HG03103 (cell line): ENCODE data around the gene OAS2.

Source experiments
- ATAC-seq: cut with Tn5 transposase; IDR thresholded peaks from one replicate; pipeline ENCODE4 v1.9.1; 2021; ENCODE audit warnings: low read depth; ENCODE audit not compliant: unreplicated experiment

The OAS2 gene

DNA sequence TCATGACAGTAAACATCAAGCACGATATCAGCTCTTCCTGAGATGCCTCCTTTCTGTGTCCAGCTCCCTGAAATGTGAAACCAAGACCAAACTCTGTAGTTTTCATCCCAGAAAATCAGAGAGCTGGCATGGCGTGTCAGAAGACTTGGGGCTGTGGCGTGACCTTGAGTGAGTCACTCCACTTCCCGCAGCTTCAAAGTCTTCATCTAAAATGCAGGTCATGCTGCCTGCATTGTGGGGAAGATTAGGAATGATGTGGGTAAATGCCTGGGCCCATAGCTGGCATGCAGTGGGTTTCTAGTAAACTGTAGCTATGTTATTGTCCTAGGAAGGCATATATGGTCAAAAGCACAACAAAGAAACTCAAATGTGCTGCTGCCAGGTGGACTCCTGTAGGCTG is 28.8 kb downstream of the OAS2 start:
- ATAC-seq, result no peak

DNA sequence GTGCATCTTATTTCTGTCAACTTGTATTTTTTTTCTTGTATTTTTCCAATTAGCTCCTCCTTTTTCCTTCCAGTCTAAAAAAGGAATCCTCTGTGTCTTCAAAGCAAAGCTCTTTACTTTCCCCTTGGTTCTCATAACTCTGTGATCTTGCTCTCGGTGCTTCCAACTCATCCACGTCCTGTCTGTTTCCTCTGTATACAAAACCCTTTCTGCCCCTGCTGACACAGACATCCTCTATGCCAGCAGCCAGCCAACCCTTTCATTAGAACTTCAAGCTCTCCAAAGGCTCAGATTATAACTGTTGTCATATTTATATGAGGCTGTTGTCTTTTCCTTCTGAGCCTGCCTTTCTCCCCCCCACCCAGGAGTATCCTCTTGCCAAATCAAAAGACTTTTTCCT is 32.4 kb downstream of the OAS2 start:
- no peak for ATAC-seq

DNA sequence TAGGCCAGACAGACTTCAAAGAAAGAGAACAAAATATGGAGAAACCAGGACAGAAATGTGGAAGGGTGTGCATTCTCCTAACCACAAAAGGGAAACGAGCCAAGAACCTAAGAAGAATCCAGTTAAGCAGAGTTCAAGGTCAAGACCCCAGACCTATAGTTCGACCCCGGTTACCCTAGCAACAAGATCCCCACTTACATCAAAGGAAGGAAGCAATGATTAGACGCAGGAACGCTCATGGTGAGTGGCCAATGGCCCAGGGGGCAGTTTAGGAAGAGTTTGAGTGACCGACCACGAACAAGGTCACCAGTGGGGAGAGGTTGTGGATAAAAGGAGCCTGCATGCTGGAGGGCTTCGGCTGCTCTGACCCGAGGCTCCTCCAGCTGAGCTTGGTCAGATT is 36.2 kb downstream of the OAS2 start:
- no peak for ATAC-seq

DNA sequence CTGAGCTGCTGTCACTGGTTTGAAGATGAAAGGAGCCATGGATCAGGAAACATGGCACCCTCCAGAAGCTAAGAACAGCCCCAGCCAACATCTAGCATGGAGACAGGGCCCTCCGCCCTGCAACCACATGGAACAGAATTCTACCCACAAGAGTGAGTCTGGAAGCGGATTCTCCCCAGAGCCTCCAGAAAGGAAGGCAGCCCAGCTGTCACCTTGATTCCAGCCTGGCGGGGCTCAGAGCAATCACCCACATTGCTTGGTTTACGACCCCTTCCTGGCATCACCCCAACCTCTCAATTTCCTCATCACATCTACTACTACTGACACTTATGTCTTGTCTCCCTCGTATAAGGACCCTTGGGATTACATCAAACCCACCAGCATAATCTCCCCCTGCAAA is 38.5 kb downstream of the OAS2 start:
- no peak for ATAC-seq

DNA sequence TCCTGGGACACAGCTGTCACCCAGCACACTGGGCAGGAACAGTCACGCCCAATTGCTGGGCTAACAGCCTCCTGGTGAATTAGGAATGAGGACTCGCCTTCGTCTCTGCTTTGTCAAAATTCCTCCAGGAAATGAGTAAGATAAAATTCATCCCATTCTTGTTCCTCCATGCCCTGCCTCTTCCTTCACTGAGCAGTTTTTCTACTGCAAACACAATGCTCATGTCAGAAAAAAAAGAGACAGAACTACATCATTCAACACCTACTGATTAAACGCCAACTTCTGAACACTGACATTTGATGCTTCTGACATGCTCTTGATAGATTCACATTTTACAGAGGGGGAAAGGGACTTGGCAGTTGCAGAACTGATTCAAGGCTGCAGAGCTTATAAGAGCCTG is 40.7 kb downstream of the OAS2 start:
- ATAC-seq, result no peak

DNA sequence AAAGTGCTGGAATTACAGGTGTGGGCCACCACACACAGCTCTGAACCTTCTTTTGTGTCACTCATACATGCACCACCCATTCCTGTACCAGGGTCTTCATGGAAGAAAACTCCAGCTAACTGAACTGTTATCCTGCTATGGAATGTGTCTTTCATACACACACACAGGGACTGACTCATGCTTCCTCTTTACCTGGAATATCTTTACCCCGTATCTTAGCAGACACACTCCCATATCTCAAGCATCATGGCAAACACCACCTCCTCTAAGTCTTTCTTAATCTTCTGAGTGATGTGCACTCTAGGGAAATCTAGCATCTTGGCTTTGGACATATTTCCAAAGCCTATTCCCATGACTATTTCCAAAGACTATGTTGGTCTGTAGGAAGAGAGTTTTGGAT is 43.2 kb downstream of the OAS2 start:
- no peak for ATAC-seq

DNA sequence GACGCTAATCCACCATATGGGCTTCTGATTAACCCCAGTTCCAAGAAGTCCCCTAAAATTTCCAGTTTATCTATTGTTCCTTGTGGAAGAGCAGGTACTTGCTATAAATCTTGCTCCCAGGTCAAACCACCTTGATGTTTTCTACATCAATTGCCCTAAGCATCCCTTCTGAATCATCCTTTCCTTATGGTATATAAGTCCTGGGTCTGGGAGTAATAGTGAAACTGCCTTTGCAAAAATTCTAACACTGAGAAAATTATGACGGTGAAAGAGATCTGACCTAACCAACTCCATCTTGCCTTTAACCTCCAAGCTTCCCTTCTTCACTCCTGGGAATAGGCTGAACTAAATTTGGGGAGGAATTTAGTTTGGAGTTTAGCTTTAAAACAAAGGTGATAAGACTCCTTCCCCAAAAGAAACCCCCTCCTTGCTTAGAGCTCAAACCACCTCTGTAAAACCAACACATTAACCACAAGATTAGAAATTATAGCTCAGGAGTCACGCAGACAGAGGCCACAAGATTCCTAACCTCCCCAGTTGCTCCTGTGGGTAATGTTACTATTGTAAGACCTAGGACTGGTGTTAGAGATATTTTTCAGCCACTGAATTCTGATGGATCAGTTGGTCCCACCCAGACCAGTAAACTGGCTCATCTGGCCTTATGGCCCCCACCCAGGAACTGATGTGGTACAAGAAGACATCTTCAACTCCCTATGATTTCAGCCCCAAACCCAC is 44.4 kb downstream of the OAS2 start:
- no peak for ATAC-seq

DNA sequence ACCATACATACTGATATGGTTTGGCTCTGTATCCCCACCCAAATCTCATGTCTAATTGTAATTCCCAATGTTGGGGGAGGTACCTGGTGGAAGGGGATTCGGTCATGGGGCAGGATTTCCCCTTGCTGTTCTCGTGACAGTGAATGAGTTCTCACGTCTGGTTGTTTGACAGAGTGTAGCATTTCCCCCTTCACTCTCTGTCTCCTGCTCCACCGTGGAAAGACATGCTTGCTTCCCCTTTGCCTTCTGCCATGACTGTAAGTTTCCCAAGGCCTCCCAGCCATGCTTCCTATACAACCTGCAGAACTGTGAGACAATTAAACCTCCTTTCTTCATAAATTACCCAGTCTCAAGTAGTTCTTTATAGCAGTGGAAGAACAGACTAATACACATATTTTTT is 49.4 kb downstream of the OAS2 start:
- ATAC-seq, result no peak

DNA sequence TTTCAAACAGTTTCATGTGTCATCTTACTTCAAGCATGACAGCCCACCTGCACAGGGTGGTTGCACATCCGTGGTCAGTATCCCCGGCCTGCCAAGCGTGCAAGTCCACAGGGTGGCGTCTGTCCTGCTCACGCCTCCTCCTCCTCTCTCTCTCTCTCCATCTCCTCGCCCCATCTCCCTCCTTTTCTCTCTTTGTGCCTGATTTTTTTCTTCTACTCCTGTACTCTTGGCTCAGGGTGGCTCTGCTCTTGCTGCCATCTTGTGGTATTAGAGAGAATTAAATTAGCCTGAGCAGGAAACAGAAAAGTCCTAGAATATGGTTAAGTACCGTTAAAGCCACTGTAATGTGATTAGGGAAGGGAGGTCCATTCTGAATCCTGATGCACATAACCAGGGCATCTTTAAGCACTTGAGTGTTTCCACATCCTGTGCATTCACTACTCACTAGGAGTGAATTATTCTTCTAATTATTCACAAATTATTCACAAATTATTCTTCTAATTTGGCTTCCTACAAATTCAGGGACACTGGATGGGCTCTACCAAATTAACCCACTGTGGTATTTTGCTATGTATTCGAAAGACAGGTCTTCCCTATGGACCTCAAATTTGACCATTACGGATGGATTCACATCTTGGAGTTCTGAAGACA is 52.7 kb downstream of the OAS2 start:
- ATAC-seq, result no peak

DNA sequence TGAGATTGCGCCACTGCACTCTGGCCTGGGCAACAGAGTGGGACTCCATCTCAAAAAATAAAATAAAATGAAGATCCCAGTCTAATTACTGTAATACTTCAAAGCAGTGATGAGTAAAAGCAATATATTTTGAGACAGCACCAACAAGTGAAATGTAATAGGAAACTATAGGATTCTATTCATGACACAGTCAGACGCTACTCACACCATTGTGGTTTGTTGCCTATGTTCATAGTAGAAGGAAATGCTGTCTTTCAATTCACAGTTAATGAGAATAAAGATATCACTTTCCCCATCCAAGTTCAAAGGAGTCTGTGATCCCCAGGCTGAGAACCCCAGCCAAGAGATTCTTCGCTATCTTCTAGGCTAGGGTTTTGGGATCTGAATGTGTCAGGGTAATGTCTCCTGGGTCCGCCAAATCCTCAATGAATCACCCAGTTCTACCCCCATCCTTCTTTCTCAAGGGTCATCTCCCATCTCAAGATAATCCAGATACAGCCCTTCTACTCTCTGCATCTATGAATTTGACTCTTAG is 61.7 kb downstream of the OAS2 start:
- no peak for ATAC-seq

DNA sequence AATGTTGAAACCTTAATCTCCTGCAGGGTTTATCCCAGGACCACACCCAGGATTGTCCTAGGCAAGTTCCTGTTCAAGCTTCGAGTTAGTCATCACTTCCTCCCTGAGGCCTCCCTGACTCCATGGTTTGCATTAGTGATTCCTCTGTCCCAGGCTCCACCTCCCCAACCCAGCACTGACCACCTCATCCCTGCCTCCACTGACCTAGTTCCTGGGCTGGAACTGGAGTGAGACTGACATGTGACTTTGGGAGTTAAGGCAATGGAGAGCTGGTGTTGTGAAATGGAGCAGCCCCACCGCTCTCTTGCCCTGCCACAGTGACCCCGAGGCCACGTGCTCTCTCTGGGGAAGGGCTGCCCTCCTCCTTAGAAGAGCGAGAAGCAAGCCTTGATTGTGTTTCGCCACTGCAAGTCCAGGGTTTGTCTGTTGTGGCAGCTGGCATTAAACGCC is 62.4 kb downstream of the OAS2 start:
- no peak for ATAC-seq

DNA sequence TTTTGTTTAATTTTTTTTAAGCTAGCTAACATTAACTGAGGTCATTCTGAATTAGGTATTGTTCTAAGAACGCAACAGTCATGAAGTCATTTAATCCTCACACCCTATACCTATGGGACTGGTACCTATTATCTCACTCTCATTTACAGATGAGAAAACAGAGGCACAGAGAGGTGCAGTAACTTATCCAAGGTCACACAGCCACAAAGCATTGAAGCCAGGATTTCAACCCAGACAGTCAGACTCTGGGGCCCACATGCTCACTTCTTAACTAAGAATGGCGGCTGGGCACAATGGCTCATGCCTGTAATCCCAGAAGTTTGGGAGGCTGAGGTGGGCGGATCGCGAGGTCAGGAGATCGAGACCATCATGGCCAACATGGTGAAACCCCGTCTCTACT is 63.2 kb downstream of the OAS2 start:
- ATAC-seq, result no peak

DNA sequence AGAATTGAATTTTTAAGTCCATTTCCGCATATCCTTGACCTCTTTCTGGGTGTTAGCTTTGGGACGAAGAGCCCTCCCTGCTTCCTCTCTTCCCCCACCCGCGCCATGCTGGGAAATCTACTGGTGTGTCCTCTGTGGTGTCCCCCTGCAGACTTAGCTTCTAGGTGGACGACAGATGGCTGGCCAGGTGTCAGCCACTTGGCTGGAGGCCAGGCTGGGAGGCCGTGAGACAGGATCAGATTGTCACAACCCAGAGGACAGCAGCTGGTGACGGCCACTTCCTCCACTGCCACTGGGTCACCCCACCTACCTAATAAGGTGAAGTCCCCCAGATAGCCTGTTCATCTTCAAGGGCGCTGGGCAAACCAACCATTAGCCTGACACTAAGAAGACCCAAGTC is 64.9 kb downstream of the OAS2 start:
- ATAC-seq, result no peak

DNA sequence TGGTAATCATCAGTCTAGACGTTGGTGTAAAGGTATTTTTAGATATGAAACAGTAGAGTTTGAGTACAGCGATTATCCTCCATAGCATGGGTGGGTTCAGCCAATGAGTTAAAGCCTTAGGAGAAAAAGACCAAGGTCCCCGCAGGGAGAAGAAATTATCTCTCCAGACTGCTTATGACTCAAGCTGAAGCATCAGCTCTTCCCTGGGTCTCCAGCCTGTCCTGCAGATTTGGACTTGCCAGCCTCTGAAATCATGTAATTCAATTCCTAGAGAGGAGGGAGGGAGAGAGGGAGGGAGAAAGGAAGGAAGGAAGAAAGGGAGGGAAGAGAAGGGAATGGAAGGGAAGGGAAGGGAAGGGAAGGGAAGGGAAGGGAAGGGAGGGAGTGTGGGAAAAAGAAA is 66.2 kb downstream of the OAS2 start:
- no peak for ATAC-seq

DNA sequence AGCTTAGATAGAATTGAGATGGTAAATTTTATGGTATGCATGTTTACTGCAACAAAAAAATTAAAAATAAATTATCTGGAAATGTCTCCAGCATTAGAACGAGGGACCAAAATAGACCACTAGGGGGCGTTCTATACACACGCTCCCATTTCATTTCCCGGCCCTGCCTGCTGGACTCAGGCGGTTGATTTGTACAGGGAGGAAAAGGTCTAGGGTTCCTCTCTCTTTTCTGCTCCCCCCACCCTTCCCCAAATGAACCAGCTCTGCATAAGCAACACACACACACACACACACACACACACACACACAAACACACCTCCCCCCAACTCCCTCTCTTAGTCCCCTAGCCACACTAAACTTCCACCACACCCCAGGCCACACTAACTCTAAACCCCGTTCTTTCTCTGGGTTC is 70.4 kb downstream of the OAS2 start:
- ATAC-seq, result no peak

DNA sequence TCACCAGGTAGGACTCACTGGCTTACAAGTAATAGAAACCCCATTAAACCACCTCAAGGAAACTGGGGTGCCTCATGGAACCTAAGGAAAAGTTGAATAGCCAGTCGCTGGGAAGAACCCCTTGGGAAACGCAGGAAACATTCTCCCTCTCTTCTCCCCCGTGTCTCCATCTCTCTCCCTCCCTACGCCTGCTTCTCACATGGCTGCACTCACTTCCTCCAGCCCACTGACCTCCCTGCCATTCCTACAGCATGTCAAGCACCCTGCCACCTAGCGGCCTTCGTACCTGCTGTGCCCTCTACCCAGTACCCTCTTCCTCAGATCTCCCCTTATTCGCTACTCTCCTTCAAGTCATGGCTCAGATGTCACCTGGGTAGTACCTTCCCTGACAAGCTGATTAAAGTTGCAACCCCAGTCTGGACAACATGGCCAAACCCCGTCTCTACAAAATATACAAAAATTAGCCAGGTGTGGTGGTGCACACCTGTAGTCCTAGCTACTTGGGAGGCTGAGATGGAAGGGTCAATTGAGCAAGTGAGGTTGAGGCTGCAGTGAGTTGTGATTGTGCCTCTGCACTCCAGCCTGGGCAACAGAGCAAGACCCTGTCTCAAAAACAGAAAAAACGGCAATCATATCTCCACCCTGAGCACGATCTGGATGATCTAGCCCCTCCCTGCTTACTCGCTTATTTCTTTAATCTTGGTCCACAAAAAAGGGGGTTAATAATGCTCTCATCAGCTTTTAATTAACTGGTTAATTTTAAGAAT is 71.8 kb downstream of the OAS2 start:
- no peak for ATAC-seq

DNA sequence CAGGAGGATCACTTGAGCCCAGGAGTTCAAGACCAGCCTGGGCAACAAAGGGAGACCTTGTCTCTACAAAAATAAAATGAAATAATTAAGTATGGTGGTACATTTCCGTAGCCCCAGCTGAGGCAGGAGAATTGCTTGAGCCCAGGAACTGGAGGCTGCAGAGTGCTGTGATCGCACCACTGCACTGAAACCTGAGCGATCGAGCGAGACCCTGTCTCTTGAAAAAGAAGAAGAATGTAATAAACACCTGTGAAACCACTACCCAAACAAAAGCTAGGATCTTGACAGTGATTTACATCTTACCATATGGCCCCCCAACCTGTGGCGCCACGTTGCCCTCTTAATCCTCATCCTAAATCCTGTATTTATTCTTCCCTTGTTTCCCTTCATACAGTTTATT is 72.5 kb downstream of the OAS2 start:
- ATAC-seq, result no peak

DNA sequence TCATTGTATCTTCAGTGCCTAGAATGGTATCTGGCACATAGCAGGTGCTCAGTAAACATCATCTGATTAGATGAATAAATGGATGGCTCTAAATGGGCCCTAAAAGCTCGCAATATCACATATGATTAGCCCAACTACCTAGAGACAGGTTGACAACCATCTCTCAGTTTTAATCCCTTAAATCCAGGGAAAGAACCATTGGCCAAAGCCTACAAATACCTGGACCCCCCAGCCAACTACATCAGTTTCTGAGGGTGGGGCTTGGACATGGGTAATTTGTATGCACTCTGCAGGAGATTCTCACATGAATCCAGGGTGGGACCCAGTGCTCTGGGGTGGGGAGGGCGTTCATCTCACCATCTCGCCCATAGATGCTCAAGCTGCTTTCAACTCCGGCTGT is 73.4 kb downstream of the OAS2 start:
- ATAC-seq, result no peak

DNA sequence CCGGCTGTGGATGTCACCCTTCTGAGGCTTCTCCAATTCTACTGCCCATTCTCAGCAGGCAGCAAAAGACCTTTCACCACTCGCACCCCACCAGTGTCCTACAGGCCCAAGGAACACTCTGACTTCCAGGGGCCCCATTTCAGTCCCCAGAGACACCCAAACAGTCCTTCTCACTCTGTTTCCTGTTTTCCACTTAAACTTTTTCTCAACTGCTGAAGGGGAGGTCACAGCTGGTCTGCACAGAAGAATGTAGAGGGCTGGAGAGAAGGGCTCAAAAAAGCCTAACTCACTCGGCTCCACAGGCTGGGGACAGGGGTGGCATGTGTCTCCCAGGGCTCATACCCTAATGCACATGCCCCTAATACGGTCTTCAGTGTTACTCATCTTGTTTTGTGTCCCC is 74.0 kb downstream of the OAS2 start:
- ATAC-seq, result no peak

DNA sequence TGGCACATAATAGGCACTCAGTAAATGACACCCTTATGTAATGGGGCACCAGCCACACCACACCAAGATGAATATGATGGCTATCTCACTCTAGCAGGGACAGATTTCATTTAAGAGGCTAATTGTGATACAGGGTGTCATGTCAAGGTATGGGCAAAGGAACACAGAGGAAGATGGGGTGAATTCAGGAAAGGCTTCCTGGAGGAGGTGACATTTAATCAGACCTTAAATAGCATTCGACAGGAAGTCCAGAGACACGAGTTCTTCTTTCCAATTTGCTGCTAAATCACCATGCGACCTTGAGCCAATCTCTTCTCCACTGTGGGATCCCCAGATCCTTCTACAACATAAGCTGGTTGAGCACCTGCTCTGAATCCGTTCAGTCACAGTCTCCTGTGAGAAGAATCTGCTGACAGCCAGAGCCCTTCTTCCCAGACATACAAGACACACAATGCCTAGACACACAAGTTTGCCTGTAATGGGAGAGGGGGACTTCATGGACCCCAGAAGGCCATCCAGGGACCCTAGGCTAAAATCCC is 76.7 kb downstream of the OAS2 start:
- no peak for ATAC-seq
